Subcutaneous abdominal adipose tissue (tissue), 5 donors: ENCODE data around the gene ZNF383.
"Not testable (repeated sequence)": the region's sequence is repeated elsewhere in the genome, so short reads cannot be mapped to it uniquely, and the experiment has no call there.

Experiments used
- H3K27ac ChIP-seq: one replicate; pipeline ENCODE4 v1.7.0; 2013; ENCODE audit warnings: low read depth, mild to moderate bottlenecking, inconsistent platforms, low read length, moderate library complexity
- H3K27me3 ChIP-seq, 5 donors: one replicate each; pipeline ENCODE4 v1.7.0; 2013; ENCODE audit warnings: low read length in 5 of 5, inconsistent platforms in 1 of 5; ENCODE audit not compliant: control insufficient read depth in 5 of 5, insufficient read depth in 4 of 5
- H3K36me3 ChIP-seq, 5 donors: one replicate each; pipeline ENCODE4 v1.7.0; 2013; ENCODE audit warnings: low read length in 5 of 5; ENCODE audit not compliant: control insufficient read depth in 5 of 5, insufficient read depth in 5 of 5
- H3K4me1 ChIP-seq, 5 donors: one replicate each; pipeline ENCODE4 v1.7.0; 2013; ENCODE audit warnings: low read length in 5 of 5, mild to moderate bottlenecking in 3 of 5, moderate library complexity in 1 of 5; ENCODE audit not compliant: control insufficient read depth in 5 of 5, insufficient read depth in 5 of 5
- H3K4me3 ChIP-seq, 5 donors: one replicate each; pipeline ENCODE4 v1.7.0; 2013; ENCODE audit warnings: low read length in 5 of 5, low read depth in 1 of 5
- H3K9ac ChIP-seq, 5 donors: one replicate each; pipeline ENCODE4 v1.7.0; 2013; ENCODE audit warnings: low read length in 5 of 5, mild to moderate bottlenecking in 4 of 5, moderate library complexity in 3 of 5
- H3K9me3 ChIP-seq, 5 donors: one replicate each; pipeline ENCODE4 v1.7.0; 2013; ENCODE audit warnings: low read length in 5 of 5; ENCODE audit not compliant: control insufficient read depth in 5 of 5
- donor health status: healthy.
- donor health status: healthy.
- donor health status: healthy.
- donor health status: healthy.
- donor health status: healthy.

Gene ZNF383

GRCh38 chr19:37221136-37221535 is 3.1 kb downstream of the ZNF383 start:
- H3K27ac ChIP-seq, result no peak overlapping the region
- peaks cover 0 to 3% (median 0%) of the 10 kb centered on the region in 5 donors for H3K9me3 ChIP-seq
- H3K4me3 ChIP-seq, result no peak overlapping the region
- H3K9ac ChIP-seq, result no peak overlapping the region
- H3K27me3 ChIP-seq, result no peaks in the 10 kb centered on the region
- peaks cover 9 to 28% (median 13%) of the 10 kb centered on the region in 5 donors for H3K36me3 ChIP-seq
- peaks cover 2 to 19% (median 17%) of the 10 kb centered on the region in 5 donors for H3K4me1 ChIP-seq

DNA sequence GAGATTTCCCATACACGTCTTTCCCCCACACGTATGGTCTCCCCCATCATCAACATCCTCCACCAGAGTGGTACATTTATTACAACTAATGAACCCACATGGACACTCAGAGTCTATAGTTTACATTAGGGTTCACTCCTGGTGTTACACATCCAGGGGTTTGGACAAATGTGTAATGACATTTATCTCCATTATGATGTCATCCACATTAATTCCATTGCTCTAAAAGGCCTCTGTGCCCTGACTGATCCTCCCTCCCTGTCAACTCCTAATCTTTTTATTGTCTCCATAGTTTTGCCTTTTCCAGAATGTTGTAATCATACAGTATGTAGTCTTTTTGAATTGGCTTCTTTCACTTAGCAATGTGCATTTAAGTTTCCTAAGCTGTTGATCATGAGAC is 8.2 kb downstream of the ZNF383 start:
- Histone ChIP-seq H3K4me3 (no peak overlapping the region), H3K36me3 (peaks cover 28 to 61% (median 43%) of the 10 kb centered on the region in 5 donors), H3K9me3 (peaks cover 8 to 19% (median 11%) of the 10 kb centered on the region in 5 donors), H3K9ac (no peak overlapping the region), H3K27ac (no peak overlapping the region), H3K27me3 (no peaks in the 10 kb centered on the region), H3K4me1 (no peaks in the 10 kb centered on the region)

DNA sequence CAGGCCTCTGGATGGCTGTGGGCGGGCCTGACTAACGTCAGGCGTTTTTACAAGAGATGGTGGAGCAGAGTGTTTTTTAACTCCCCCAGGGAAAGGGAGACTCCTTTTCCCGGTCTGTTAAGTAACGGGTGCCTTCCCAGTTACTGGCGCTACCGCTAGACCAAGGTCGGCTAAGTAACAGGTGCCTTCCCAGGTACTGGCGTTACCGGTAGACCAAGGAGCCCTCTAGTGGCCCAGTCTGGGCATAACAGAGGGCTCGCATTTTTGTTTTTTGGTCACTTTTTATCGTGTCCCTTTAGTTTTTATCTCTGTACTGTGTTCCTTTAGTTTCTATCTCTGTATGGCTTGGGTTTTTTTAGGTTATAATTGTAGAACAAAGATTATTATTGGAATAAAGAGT is 10.0 kb downstream of the ZNF383 start:
- Histone ChIP-seq H3K9me3 (peaks cover 8 to 24% (median 20%) of the 10 kb centered on the region in 5 donors), H3K36me3 (peaks cover 40 to 66% (median 51%) of the 10 kb centered on the region in 5 donors)

DNA sequence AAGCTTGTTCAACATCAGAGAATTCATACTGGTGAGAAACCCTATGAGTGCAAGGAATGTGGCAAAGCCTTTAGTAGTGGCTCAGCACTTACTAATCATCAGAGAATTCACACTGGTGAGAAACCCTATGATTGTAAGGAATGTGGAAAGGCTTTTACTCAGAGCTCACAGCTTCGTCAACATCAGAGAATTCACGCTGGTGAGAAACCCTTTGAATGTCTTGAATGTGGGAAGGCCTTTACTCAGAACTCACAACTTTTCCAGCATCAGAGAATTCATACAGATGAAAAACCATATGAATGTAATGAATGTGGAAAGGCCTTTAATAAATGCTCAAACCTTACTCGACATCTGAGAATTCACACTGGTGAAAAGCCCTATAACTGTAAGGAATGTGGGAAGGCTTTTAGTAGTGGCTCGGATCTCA is 25.2 kb downstream of the ZNF383 start:
- H3K4me3 ChIP-seq, result peak overlapping the region; percentile 19 to 68 (median 46)
- no peak overlapping the region for H3K27ac ChIP-seq
- H3K36me3 ChIP-seq, result peaks cover 48 to 63% (median 53%) of the 10 kb centered on the region in 5 donors
- no peak overlapping the region for H3K9ac ChIP-seq
- H3K27me3 ChIP-seq, result no peaks in the 10 kb centered on the region
- H3K4me1 ChIP-seq, result no peaks in the 10 kb centered on the region
- peaks cover 64 to 99% (median 92%) of the 10 kb centered on the region in 5 donors for H3K9me3 ChIP-seq

More for the DNA sequence above, 10.0 kb downstream of the ZNF383 start:
- Histone ChIP-seq H3K4me1 (no peaks in the 10 kb centered on the region), H3K27me3 (no peaks in the 10 kb centered on the region), H3K4me3 (peak overlapping the region in 1 of 5 donors; percentile 21), H3K9ac (no peak overlapping the region), H3K27ac (no peak overlapping the region)

DNA sequence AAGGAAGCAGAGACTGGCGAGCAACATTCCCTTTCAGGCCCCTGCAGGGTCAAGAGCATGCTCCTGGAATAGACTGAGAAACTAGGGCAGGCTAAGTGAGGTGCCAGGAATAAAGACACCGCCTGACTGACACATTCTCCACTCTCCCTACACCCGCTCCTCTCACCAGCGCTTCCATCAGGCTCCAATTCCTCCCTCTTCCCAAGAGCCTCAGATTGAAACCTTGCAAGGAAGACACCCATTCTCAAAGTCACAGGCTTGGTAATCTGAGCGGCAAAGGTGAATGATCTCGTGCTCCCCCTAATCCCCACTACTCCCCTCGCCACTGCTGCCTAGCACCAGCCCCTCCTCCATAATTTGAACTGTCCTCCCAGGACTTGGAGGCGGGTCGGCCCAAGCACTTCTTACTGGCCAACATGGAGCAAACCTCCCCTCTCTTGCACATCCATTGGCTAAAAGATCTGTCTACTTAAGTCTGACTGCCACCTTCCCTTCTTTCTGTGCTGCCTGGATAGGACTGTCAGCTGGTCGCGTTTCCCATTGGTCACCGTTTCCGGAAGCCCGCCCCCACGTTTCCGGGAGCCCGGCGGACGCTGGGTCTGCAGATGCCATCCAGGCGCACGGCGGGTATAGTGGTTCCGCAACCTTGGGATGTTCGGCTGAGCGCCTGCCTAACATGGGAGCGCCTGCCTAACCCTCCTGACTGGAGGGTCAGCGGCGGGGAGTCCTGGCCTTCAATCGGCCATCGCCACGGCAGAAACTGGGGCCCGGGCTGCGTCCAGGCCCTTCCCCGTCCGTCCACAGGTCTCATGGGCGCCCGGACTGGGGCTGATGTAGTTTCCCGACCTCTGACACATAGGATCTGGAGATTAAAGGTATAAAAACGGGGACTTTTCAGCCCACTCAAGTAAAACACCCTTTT is 33.6 kb downstream of the ZNF383 start:
- H3K9ac ChIP-seq, result peak overlapping the region in 2 of 5 donors; percentile 35 to 48
- H3K27me3 ChIP-seq, result no peaks in the 10 kb centered on the region
- peak overlapping the region; percentile 61 to 71 (median 63) for H3K4me3 ChIP-seq
- peaks cover 0 to 4% (median 0%) of the 10 kb centered on the region in 5 donors for H3K36me3 ChIP-seq
- H3K27ac ChIP-seq, result no peak overlapping the region
- H3K9me3 ChIP-seq, result peaks cover 22 to 77% (median 62%) of the 10 kb centered on the region in 5 donors
- no peaks in the 10 kb centered on the region for H3K4me1 ChIP-seq

DNA sequence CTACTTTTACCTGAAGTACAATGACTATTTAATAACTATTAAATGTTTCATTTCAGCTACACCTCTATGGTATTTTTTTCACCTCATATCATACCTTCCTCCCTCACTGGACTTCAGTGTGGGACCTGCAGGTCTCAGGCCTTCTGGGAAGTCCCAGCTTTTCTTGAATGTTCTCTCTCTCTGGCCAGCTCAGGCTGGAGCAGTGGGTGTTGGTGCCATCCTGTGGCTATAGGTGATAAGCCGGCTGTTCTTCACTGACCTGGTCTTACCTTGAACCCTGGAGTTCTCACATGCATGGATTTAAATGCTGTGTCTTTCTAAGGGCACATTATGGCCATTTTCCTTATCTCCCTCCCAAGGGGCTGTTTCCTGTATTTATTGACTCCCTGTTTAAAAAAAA is 45.0 kb downstream of the ZNF383 start:
- H3K4me3 ChIP-seq, H3K4me1 ChIP-seq, H3K36me3 ChIP-seq, H3K27me3 ChIP-seq, H3K27ac ChIP-seq, H3K9ac ChIP-seq: not testable (repeated sequence)
- peaks cover 0 to 20% (median 12%) of the 10 kb centered on the region in 5 donors for H3K9me3 ChIP-seq

- not testable (repeated sequence) for H3K4me3 ChIP-seq, H3K9me3 ChIP-seq, H3K4me1 ChIP-seq, H3K27ac ChIP-seq, H3K9ac ChIP-seq, H3K27me3 ChIP-seq, H3K36me3 ChIP-seq
Measured at GRCh38 chr19:37267005-37267404, 49.0 kb downstream of the ZNF383 start.

- not testable (repeated sequence) for H3K27me3 ChIP-seq, H3K4me3 ChIP-seq, H3K36me3 ChIP-seq, H3K9me3 ChIP-seq, H3K27ac ChIP-seq, H3K4me1 ChIP-seq, H3K9ac ChIP-seq
Measured at GRCh38 chr19:37267755-37268154, 49.7 kb downstream of the ZNF383 start.

DNA sequence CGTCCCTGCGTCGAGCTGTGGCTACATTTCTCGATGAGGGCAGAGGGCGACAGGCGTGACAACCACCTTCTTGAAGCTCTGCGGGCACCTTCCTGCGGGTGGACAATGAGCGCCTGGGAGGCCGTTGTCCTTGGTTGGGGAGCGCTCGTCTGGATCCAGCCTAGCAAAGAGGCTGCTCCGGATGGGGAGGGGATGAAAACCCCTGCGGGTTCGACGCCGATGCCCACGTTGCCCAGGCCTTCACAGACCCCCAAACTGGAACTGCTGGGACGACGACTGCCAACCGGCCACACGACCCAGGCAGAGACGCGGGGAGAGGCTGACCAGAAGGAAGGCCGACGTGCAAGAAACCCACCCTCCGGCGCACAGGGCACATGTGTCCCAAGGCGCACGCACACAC is 62.6 kb downstream of the ZNF383 start:
- not testable (repeated sequence) for H3K9me3 ChIP-seq, H3K36me3 ChIP-seq, H3K4me3 ChIP-seq, H3K27ac ChIP-seq, H3K27me3 ChIP-seq, H3K4me1 ChIP-seq, H3K9ac ChIP-seq

GRCh38 chr19:37284020-37284419 is 66.0 kb downstream of the ZNF383 start:
- not testable (repeated sequence) for H3K4me3 ChIP-seq, H3K9ac ChIP-seq

More at GRCh38 chr19:37284020-37284419, 66.0 kb downstream of the ZNF383 start:
- not testable (repeated sequence) for H3K27me3 ChIP-seq, H3K27ac ChIP-seq, H3K4me1 ChIP-seq, H3K36me3 ChIP-seq, H3K9me3 ChIP-seq
